ENCODE measurements around the gene CERK. TPM values are rescaled to one million over a fixed set of nuclear protein-coding genes. Genes with fewer than 3 reads are reported as not detected.

The CERK gene
- polyA plus RNA-seq, 1 of the 3 experiments (the other 2 are of a cell fraction), result 32.6 TPM

GRCh38 chr22:46690146-46690545, 47.9 kb downstream of the CERK start:
- 96% methylated on average over 20 of the region's 20 CpGs for WGBS (ENCODE audit: low lambda C conversion rate)

GRCh38 chr22:46688949-46689348, 49.1 kb downstream of the CERK start:
- Histone ChIP-seq H3K4me2 (no peak overlapping the region), H3K4me3 (ENCODE audit: low read depth in 2 of 2, low read length in 1 of 2) (no peak overlapping the region), H2AFZ (ENCODE audit: low read depth) (no peak overlapping the region), H3K9me2 (no peaks in the 10 kb centered on the region), H3K4me1 (ENCODE audit: control insufficient read depth in 1 of 2, insufficient read depth in 2 of 2, low read depth in 1 of 2, low read length in 1 of 2) (no peaks in the 10 kb centered on the region; a peak in 1 of 4 replicates), H3K79me2 (ENCODE audit: insufficient read depth) (no peaks in the 10 kb centered on the region), H4K20me1 (ENCODE audit: insufficient read depth) (no peaks in the 10 kb centered on the region), H3F3A (replicated peaks; ENCODE audit: insufficient read depth) (no peaks in the 10 kb centered on the region), H3K9ac (no peak overlapping the region), H3K9me3 (no peaks in the 10 kb centered on the region), H3K27me3 (ENCODE audit: insufficient read depth) (no peaks in the 10 kb centered on the region), H3K27ac (ENCODE audit: low read depth in 2 of 2, low read length in 1 of 2) (no peak overlapping the region), H3K36me3 (replicated peaks in 1 of 2; ENCODE audit: control insufficient read depth in 1 of 2, insufficient read depth in 2 of 2, low read length in 1 of 2) (peaks cover 25 to 58% of the 10 kb centered on the region in 2 experiments)
- ChIA-PET CTCF (interaction anchor here (2.0 kb wide), 1 partner anchor 125 kb away, joined by 7 read pairs; no protein-coding TSS in a partner anchor), POLR2A (no interaction called here)
- TF ChIP-seq RXRA (IDR thresholded peaks at IDR 0.05; ENCODE audit: borderline replicate concordance, low read depth) (no peak), MAX (IDR thresholded peaks at IDR 0.05; ENCODE audit: low read depth) (no peak), USF1 (IDR thresholded peaks at IDR 0.05; ENCODE audit: borderline replicate concordance, low read depth) (no peak), CHD2 (IDR thresholded peaks at IDR 0.05; ENCODE audit: low read length, partially characterized antibody) (no peak), REST (IDR thresholded peaks at IDR 0.05; ENCODE audit: low read depth, low read length) (no peak), EZH2phosphoT487 (IDR thresholded peaks at IDR 0.05; ENCODE audit: borderline replicate concordance, low read depth) (no peak), POLR2AphosphoS5 (IDR thresholded peaks at IDR 0.05; ENCODE audit: low read depth, low read length) (no peak), FOXM1 (IDR thresholded peaks at IDR 0.05; ENCODE audit: low read depth) (no peak), NFIC (IDR thresholded peaks at IDR 0.05; ENCODE audit: borderline replicate concordance) (no peak), FOSL2 (IDR thresholded peaks at IDR 0.05; ENCODE audit: borderline replicate concordance, low read depth) (no peak), FOXJ3 (CRISPR knock-in tag; IDR thresholded peaks at IDR 0.05) (no peak), EP300 (IDR thresholded peaks at IDR 0.05; ENCODE audit: borderline replicate concordance in 1 of 2, low read depth in 1 of 2, low read length in 1 of 2) (no peak), NRF1 (IDR thresholded peaks at IDR 0.05; ENCODE audit: low read depth, low read length) (no peak), MXI1 (IDR thresholded peaks at IDR 0.05; ENCODE audit: low read depth, low read length) (no peak)
- no peak for DNase-seq
- 98% methylated on average over 9 of the region's 11 CpGs for WGBS (ENCODE audit: low lambda C conversion rate)

More at GRCh38 chr22:46690146-46690545, 47.9 kb downstream of the CERK start:
- ChIA-PET POLR2A (no interaction called here), CTCF (interaction anchor here (2.0 kb wide), 1 partner anchor 126 kb away, joined by 7 read pairs; no protein-coding TSS in a partner anchor)
- Histone ChIP-seq H3K79me2 (ENCODE audit: insufficient read depth) (no peaks in the 10 kb centered on the region), H3K4me1 (ENCODE audit: control insufficient read depth in 1 of 2, insufficient read depth in 2 of 2, low read depth in 1 of 2, low read length in 1 of 2) (no peaks in the 10 kb centered on the region; a peak in 1 of 4 replicates), H3K27ac (ENCODE audit: low read depth in 2 of 2, low read length in 1 of 2) (no peak overlapping the region), H3K9me2 (no peaks in the 10 kb centered on the region), H3K27me3 (ENCODE audit: insufficient read depth) (no peaks in the 10 kb centered on the region), H3K9me3 (no peaks in the 10 kb centered on the region), H3K4me3 (ENCODE audit: low read depth in 2 of 2, low read length in 1 of 2) (no peak overlapping the region), H3K4me2 (no peak overlapping the region), H2AFZ (ENCODE audit: low read depth) (no peak overlapping the region), H3K9ac (no peak overlapping the region), H4K20me1 (ENCODE audit: insufficient read depth) (no peaks in the 10 kb centered on the region), H3F3A (replicated peaks; ENCODE audit: insufficient read depth) (no peaks in the 10 kb centered on the region), H3K36me3 (replicated peaks in 1 of 2; ENCODE audit: control insufficient read depth in 1 of 2, insufficient read depth in 2 of 2, low read length in 1 of 2) (peaks cover 27 to 70% of the 10 kb centered on the region in 2 experiments)
- no peak for DNase-seq
- TF ChIP-seq USF1 (IDR thresholded peaks at IDR 0.05; ENCODE audit: borderline replicate concordance, low read depth) (no peak), NFIC (IDR thresholded peaks at IDR 0.05; ENCODE audit: borderline replicate concordance) (no peak), JUND (IDR thresholded peaks at IDR 0.05) (no peak), FOXM1 (IDR thresholded peaks at IDR 0.05; ENCODE audit: low read depth) (no peak), NRF1 (IDR thresholded peaks at IDR 0.05; ENCODE audit: low read depth, low read length) (no peak)
